ENCODE results near the gene KHDC3L.
"Not testable (repeated sequence)": the region's sequence is repeated elsewhere in the genome, so short reads cannot be mapped to it uniquely, and the experiment has no call there.

The KHDC3L gene

GRCh38 chr6:73369563-73369962 is 7.1 kb downstream of the KHDC3L start, which contains the start of gene OOEP:
Gene OOEP, minus strand, starts transcription at chr6:73369897. Its CDS starts 105 bp downstream, at chr6:73369792.
- DNase-seq (ENCODE audit: low spot score) = no peak

DNA sequence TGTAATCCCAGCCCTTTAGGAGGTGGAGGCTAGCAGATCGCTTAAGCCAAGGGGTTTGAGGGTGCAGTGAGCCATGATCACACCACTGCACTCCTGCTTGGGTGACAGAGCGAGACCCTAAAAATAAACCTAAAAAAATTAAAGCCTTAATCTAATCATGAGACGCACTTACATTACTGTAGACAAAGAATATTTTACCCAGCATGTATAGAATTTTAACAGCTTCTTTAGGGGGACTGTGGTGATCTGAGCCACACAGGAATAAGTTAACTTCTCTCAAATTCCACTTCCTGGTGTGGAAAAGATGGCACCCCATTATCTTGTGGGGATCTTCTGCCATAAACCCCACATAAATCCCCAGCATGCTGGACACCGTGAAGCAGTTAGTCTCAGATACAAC is 9.5 kb downstream of the KHDC3L start:
- no peak for DNase-seq (ENCODE audit: low spot score)

- DNase-seq (ENCODE audit: low spot score) = no peak
Observed at GRCh38 chr6:73372516-73372915, 10.1 kb downstream of the KHDC3L start.

DNA sequence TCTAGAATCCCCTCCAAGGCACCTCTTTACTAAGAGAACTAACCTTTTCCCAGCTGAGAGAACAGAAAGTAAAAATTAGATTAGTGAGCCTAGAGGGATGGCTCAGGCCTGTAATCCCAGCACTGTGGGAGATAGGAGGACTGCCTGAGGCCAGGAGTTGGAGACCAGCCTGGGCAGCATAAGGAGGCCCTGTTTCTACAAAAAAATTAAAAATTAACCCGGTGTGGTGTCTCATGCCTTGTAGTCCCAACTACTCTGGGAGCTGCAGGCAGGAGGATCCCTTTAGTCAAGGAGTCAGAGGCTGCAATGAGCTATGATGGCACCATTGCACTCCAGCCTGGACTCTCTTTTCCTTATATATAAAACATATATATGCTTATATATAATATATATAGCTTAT is 12.8 kb downstream of the KHDC3L start:
- no peak for DNase-seq (ENCODE audit: low spot score)

- no peak for DNase-seq (ENCODE audit: low spot score)
Observed at GRCh38 chr6:73377225-73377624, 14.8 kb downstream of the KHDC3L start.

GRCh38 chr6:73381531-73381930 is 19.1 kb downstream of the KHDC3L start:
- DNase-seq (ENCODE audit: low spot score) = not testable (repeated sequence)

- no peak for DNase-seq (ENCODE audit: low spot score)
Observed at GRCh38 chr6:73382462-73383113, 20.1 kb downstream of the KHDC3L start.

DNA sequence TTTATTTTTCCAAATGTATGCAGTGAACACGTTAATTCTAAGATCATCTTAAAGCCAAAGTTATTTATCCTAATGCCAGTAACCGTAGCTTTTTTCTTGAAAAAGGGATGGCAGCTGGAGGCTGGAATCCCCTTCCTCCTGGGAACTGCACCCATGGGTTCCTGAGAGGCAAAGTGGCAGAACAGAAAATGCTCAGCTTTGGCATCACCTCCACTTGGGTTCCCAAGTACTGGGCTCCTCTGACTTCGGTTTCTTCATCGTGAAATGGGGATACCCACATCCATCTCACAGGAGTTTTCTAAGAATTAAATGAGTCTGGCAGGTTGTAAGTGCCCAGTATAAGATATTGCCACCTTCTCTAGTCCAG is 26.0 kb downstream of the KHDC3L start:
- DNase-seq (ENCODE audit: low spot score) = no peak

- peak; percentile 51 for DNase-seq (ENCODE audit: low spot score)
Observed at GRCh38 chr6:73388800-73389512, 26.5 kb downstream of the KHDC3L start.

DNA sequence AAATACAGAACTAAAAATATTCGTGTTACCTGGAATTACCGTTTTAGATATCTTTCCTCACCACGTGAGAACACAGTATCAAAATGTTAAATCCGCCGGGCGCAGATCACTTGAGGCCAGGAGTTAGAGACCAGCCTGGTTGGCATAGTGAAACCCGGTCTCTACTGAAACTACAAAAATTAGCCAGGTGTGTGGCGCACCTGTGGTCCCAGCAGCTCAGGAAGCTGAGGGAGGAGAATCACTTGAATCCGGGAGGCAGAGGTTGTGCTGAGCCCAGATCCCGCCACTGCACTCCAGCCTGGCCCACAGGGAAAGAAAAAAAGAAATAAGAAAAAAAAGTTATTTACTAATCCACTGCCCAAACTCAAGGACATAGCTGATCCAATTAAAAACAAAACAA is 27.4 kb downstream of the KHDC3L start:
- no peak for DNase-seq (ENCODE audit: low spot score)

- no peak for DNase-seq (ENCODE audit: low spot score)
Observed at GRCh38 chr6:73391675-73392074, 29.2 kb downstream of the KHDC3L start.

GRCh38 chr6:73392188-73392587 is 29.7 kb downstream of the KHDC3L start:
- not testable (repeated sequence) for DNase-seq (ENCODE audit: low spot score)

DNA sequence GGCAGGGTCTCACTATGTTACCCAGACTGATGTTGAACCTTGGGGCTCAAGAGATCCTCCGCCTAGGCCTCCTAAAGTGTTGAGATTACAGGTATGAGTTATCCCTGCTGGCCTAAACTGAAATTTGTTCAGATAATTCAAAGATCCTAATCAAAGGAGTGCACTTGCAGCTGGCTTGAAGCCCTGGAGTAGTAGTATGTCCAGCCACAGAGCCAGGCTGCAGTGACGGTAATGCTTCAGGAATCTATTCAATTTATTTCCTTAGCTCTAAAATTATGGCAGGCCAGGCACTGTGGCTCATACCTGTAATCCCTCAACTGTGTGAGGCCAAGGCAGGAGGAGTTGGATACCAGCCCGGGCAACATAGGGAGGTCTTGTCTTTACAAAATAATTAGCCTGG is 30.8 kb downstream of the KHDC3L start:
- DNase-seq (ENCODE audit: low spot score) = no peak

GRCh38 chr6:73394577-73395354 is 32.3 kb downstream of the KHDC3L start, which contains the start of gene DDX43:
Gene DDX43, plus strand, starts transcription at chr6:73394828. Its CDS starts 78 bp downstream, at chr6:73394906.
- peak; percentile 49 for DNase-seq (ENCODE audit: low spot score)

DNA sequence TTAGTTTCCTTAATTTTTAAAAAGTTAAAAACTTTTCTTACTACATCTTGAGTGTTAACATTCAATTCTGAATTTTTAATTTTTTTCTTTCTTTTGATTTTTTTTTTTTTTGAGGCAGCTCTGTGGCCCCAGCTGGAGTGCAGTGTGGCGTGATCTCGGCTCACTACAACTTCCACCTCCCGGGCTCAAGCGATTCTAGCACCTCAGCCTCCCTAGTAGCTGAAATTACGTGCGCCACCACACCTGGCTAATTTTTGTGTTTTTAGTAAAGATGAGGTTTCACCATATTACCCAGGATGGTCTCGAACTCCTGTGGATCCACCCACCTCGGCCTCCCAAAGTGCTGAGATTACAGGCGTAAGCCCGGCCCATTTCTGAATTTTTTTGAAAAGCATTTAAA is 33.4 kb downstream of the KHDC3L start:
- DNase-seq (ENCODE audit: low spot score) = no peak

DNA sequence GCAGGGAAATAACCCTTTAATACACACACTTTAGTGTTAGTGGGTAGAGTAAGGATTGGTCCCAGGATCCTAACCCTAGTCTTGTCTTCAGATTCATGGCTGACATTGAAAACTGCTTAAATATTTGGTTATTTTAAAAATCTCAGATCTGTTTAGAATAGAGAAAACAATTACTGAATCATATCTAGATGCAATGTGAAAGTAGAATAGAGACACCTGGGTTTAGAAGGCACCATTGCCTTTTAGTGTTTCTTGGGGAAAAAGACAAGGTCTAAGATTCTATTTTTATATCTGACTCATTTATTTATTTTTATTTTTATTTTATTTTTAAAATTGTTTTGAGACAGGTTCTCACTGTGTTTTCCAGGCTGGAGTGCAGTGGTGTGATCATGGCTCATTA is 38.2 kb downstream of the KHDC3L start:
- DNase-seq (ENCODE audit: low spot score) = no peak

DNA sequence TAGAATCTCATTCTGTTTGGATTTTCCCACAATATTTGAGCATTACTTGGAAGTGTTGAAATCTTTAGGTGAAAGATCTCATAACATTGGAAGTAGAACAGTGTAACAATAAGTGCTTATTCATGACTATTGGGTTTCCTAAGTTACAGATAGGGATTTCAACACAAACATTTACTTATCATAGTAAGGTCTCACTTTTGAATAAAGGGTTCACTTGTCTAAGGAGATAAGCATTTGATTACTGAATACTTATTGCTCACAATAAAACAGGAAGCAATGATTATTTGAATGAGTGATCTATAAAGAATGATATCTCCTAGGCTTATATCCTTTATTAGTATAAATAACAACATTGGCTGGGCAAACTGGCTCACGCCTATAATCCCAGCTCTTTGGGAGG is 46.9 kb downstream of the KHDC3L start:
- DNase-seq (ENCODE audit: low spot score) = no peak

DNA sequence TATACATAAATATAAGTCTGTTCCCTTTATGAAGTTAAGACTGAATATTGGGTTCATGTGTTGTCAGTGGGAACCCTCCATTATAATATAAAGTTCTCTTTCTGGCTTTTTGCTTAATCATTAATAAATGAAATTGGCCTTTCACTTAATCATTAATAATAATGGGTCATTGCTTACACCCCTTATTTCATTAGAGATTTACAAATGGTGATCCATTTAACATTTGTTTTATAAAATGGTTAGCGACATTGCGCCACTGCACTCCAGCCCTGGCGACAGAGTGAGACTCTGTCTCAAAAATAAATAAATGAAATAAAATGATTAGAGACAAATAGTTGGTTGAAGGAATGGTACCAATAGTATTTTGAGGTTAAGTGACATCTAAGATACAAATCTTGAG is 50.6 kb downstream of the KHDC3L start:
- DNase-seq (ENCODE audit: low spot score) = no peak
